Breast epithelium (tissue), 4 donors: ENCODE results near the gene ATP5PB. TPM values are rescaled to one million over a fixed set of nuclear protein-coding genes. Genes with fewer than 3 reads are reported as not detected.
A peak's percentile ranks its signal among the peaks of the same experiment; 100 is the strongest.

Experiments
- DNase-seq, 2 donors: peaks; one replicate each; pipeline ENCODE4 v3.0.0-alpha.2; 2019; ENCODE audit warnings: low spot score in 2 of 2
- H3K27ac ChIP-seq, 2 donors: fragments of 200-600 bp; sonication (generic) in 1 of 2; one replicate each; pipeline ENCODE4 v1.5.1; 2016 to 2019; ENCODE audit warnings: mild to moderate bottlenecking in 1 of 2
- H3K27me3 ChIP-seq, 2 donors: fragments of 200-600 bp; sonication (generic) in 1 of 2; one replicate each; pipeline versions ENCODE4 v1.5.1 to v1.6.0; 2017 to 2019; ENCODE audit warnings: control low read depth in 1 of 2, mild to moderate bottlenecking in 1 of 2
- H3K36me3 ChIP-seq: fragments of 200-600 bp; one replicate; pipeline ENCODE4 v1.5.1; 2019
- H3K4me1 ChIP-seq, 2 donors: fragments of 200-600 bp; sonication (generic); one replicate each; pipeline ENCODE4 v1.5.1; 2016 to 2019; ENCODE audit warnings: control low read depth in 1 of 2
- H3K4me3 ChIP-seq, 3 donors: fragments of 200-600 bp; sonication (generic); 1 replicate in 2 of 3; 2 replicates in 1 of 3; pipeline ENCODE4 v1.5.1; 2016 to 2019; ENCODE audit warnings: mild to moderate bottlenecking in 3 of 3, moderate library complexity in 2 of 3
- H3K9me3 ChIP-seq, 2 donors: fragments of 200-600 bp; sonication (generic) in 1 of 2; one replicate each; pipeline ENCODE4 v1.5.1; 2016 to 2019; ENCODE audit warnings: control low read depth in 1 of 2
- CTCF ChIP-seq, 3 donors: fragments of 450-650 bp; IDR thresholded peaks; one replicate each; pipeline ENCODE4 v1.5.1; 2016 to 2017; ENCODE audit warnings: antibody characterized with exemption in 3 of 3, mild to moderate bottlenecking in 3 of 3, moderate library complexity in 3 of 3
- POLR2A ChIP-seq: fragments of 450-650 bp; IDR thresholded peaks from one replicate; pipeline ENCODE4 v1.6.1; 2016; ENCODE audit warnings: antibody characterized with exemption, mild to moderate bottlenecking, moderate library complexity
- POLR2AphosphoS5 ChIP-seq, 3 donors: sonication (generic); formaldehyde crosslinking; IDR thresholded peaks; one replicate each; pipeline ENCODE4 v1.6.1; 2017; ENCODE audit warnings: antibody characterized with exemption in 3 of 3
- intact Hi-C: fragments of 100-400 bp; cut with DNase I; formaldehyde crosslinking; loops from one replicate; pipeline ENCODE4 v1.15.1; 2023; ENCODE audit warnings: low total_unique reads
- total RNA-seq, 3 donors: library from RNA; depleted of rRNA; stranded (reverse); fragments of >200 nt; gene quantifications; one replicate each; pipeline ENCODE4 v1.1.0, GENCODE V29; 2016

Gene ATP5PB
- total RNA-seq, result 100 to 1,000 TPM; 143 to 159 (median 148) TPM

GRCh38 chr1:111448918-111449702, at the start of gene ATP5PB, which contains the start of gene WDR77:
TSS of gene ATP5PB (plus strand) at chr1:111449464. CDS start at chr1:111449542, 78 bp downstream.
TSS of gene WDR77 (minus strand) at chr1:111449256. CDS start at chr1:111449169, 87 bp downstream.
- Histone ChIP-seq H3K27ac (peak within 1 kb of the TSS; percentile 85 to 90), H3K4me1 (peaks cover 0 to 19% of the 10 kb centered on the region in 2 donors), H3K36me3 (no peaks in the 10 kb centered on the region), H3K27me3 (no peaks in the 10 kb centered on the region), H3K4me3 (peak within 1 kb of the TSS; percentile 79 to 95 (median 81)), H3K9me3 (no peaks in the 10 kb centered on the region)
- intact Hi-C loops, result no loop called here
- peak; percentile 93 to 96 for DNase-seq
- TF ChIP-seq POLR2AphosphoS5 (IDR thresholded peaks at IDR 0.05), result peak; percentile 55 to 71 (median 69)
- no peak for TF ChIP-seq CTCF (IDR thresholded peaks at IDR 0.05)
- no peak for TF ChIP-seq POLR2A

GRCh38 chr1:111399792-111400610, 49.3 kb upstream of the ATP5PB start:
- H3K36me3 ChIP-seq, result no peaks in the 10 kb centered on the region
- H3K4me1 ChIP-seq, result no peaks in the 10 kb centered on the region
- intact Hi-C loops, result no loop called here
- H3K27me3 ChIP-seq, result no peaks in the 10 kb centered on the region
- H3K4me3 ChIP-seq, result no peak overlapping the region
- peak in 1 of 2 donors; percentile 22 for DNase-seq
- peak in 2 of 3 donors; percentile 64 to 67 for TF ChIP-seq CTCF (IDR thresholded peaks at IDR 0.05)
- no peak for TF ChIP-seq POLR2A
- no peak for TF ChIP-seq POLR2AphosphoS5 (IDR thresholded peaks at IDR 0.05)
- H3K27ac ChIP-seq, result no peak overlapping the region
- no peaks in the 10 kb centered on the region for H3K9me3 ChIP-seq

- no peak overlapping the region for H3K27ac ChIP-seq
These were observed 47.2 kb upstream of the ATP5PB start for GRCh38 chr1:111402083-111402482.

GRCh38 chr1:111404588-111404987, 44.7 kb upstream of the ATP5PB start:
- intact Hi-C loops, result no loop called here
- DNase-seq, result no peak
- Histone ChIP-seq H3K4me1 (peaks cover 0 to 8% of the 10 kb centered on the region in 2 donors), H3K4me3 (no peak overlapping the region), H3K9me3 (no peaks in the 10 kb centered on the region), H3K27ac (no peak overlapping the region), H3K36me3 (no peaks in the 10 kb centered on the region), H3K27me3 (no peaks in the 10 kb centered on the region)
- TF ChIP-seq CTCF (IDR thresholded peaks at IDR 0.05) (no peak), POLR2A (no peak), POLR2AphosphoS5 (IDR thresholded peaks at IDR 0.05) (no peak)

More at GRCh38 chr1:111402083-111402482, 47.2 kb upstream of the ATP5PB start:
- Histone ChIP-seq H3K9me3 (no peaks in the 10 kb centered on the region), H3K27me3 (no peaks in the 10 kb centered on the region), H3K36me3 (no peaks in the 10 kb centered on the region), H3K4me1 (peaks cover 0 to 8% of the 10 kb centered on the region in 2 donors), H3K4me3 (no peak overlapping the region)
- intact Hi-C loops, result no loop called here
- TF ChIP-seq POLR2A, result no peak
- no peak for TF ChIP-seq CTCF (IDR thresholded peaks at IDR 0.05)
- no peak for TF ChIP-seq POLR2AphosphoS5 (IDR thresholded peaks at IDR 0.05)
- no peak for DNase-seq
